IMR-90 (cell line): ENCODE results near the gene UNC5A. TPM values are rescaled to one million over a fixed set of nuclear protein-coding genes. Genes with fewer than 3 reads are reported as not detected.

Experiments
- ATAC-seq: fragments of 200-7000 bp; cut with Tn5 transposase; 2 replicates; pipeline ENCODE4 v1.9.1; 2020; ENCODE audit warnings: low read depth, mild to moderate bottlenecking, moderate library complexity
- BruUV-seq: library from RNA; stranded (reverse); fragments of 400-500 nt; replicated peaks from 2 replicates; lab custom pipeline; 2021; lab: Mats Ljungman, UMichigan
- CTCF ChIA-PET: fragments of 300-600 bp; formaldehyde crosslinking; extraction: SDS; loops from one replicate; lab custom pipeline; 2021; ENCODE audit warnings: antibody characterized with exemption; lab: Yijun Ruan, JAX
- POLR2A ChIA-PET: fragments of 300-600 bp; sonication (Branson Sonifier 250); formaldehyde crosslinking; loops from one replicate; lab custom pipeline; 2022; ENCODE audit warnings: antibody characterized with exemption; ENCODE audit not compliant: unreplicated experiment; lab: Charles Lee
- DNase-seq: peaks from one replicate; pipeline ENCODE4 v3.0.0; 2013
- H2AFZ ChIP-seq: replicated peaks from 2 replicates; pipeline ENCODE3; 2013; ENCODE audit warnings: low read length, mild to moderate bottlenecking; ENCODE audit not compliant: poor library complexity
- H2AK5ac ChIP-seq: 2 replicates; pipeline ENCODE4 v1.6.1; 2013; ENCODE audit warnings: low read depth, low read length, inconsistent platforms
- H2AK9ac ChIP-seq: replicated peaks from 2 replicates; pipeline ENCODE3; 2013; ENCODE audit warnings: mild to moderate bottlenecking, low read depth, low read length, moderate library complexity; ENCODE audit not compliant: poor library complexity
- H2BK120ac ChIP-seq: 2 replicates; pipeline ENCODE4 v1.6.1; 2013; ENCODE audit warnings: low read depth, low read length, inconsistent platforms
- H2BK15ac ChIP-seq: 3 replicates; pipeline ENCODE4 v1.6.1; 2013; ENCODE audit warnings: low read depth, low read length, inconsistent platforms
- H2BK20ac ChIP-seq: 2 replicates; pipeline ENCODE4 v1.6.1; 2013; ENCODE audit warnings: low read depth, mild to moderate bottlenecking, inconsistent platforms, low read length, moderate library complexity
- H2BK5ac ChIP-seq: 2 replicates; pipeline ENCODE4 v1.6.1; 2013; ENCODE audit warnings: mild to moderate bottlenecking, low read depth, low read length, inconsistent platforms; ENCODE audit not compliant: poor library complexity, severe bottlenecking
- H3K14ac ChIP-seq: replicated peaks from 2 replicates; pipeline ENCODE4 v1.6.1; 2013; ENCODE audit warnings: low read depth, low read length, inconsistent platforms
- H3K18ac ChIP-seq: 2 replicates; pipeline ENCODE4 v1.6.1; 2013; ENCODE audit warnings: low read depth, low read length, control low read depth
- H3K23ac ChIP-seq: 2 replicates; pipeline ENCODE4 v1.6.1; 2013; ENCODE audit warnings: low read depth, low read length, inconsistent platforms
- H3K27ac ChIP-seq: 2 replicates; pipeline ENCODE4 v1.5.1; 2013; ENCODE audit warnings: mild to moderate bottlenecking, control low read depth, low read length; ENCODE audit not compliant: insufficient read depth
- H3K27me3 ChIP-seq: 2 replicates; pipeline ENCODE4 v1.6.1; 2013; ENCODE audit warnings: low read length; ENCODE audit not compliant: control insufficient read depth, insufficient read depth
- H3K36me3 ChIP-seq: 2 replicates; pipeline ENCODE4 v1.6.1; 2013; ENCODE audit warnings: low read length, mixed read lengths; ENCODE audit not compliant: control insufficient read depth, insufficient read depth
- H3K4ac ChIP-seq: 2 replicates; pipeline ENCODE4 v1.6.1; 2013; ENCODE audit warnings: low read depth, low read length, inconsistent platforms
- H3K4me1 ChIP-seq: 2 replicates; pipeline ENCODE4 v1.6.1; 2013; ENCODE audit warnings: low read length, mixed read lengths; ENCODE audit not compliant: control insufficient read depth, insufficient read depth
- H3K4me2 ChIP-seq: 2 replicates; pipeline ENCODE4 v1.6.1; 2013; ENCODE audit warnings: low read depth, mild to moderate bottlenecking, control low read depth, low read length, moderate library complexity
- H3K4me3 ChIP-seq: 2 replicates; pipeline ENCODE4 v1.5.1; 2013; ENCODE audit warnings: low read depth, mild to moderate bottlenecking, control low read depth, low read length, moderate library complexity; ENCODE audit not compliant: insufficient read depth
- H3K56ac ChIP-seq: 2 replicates; pipeline ENCODE4 v1.6.1; 2013; ENCODE audit warnings: low read length, inconsistent platforms; ENCODE audit not compliant: insufficient read depth; ENCODE audit errors: extremely low read depth
- H3K79me1 ChIP-seq, 2 experiments: 2 replicates each; pipeline ENCODE4 v1.6.1; 2013; ENCODE audit warnings: low read length in 2 of 2, inconsistent platforms in 1 of 2, low read depth in 1 of 2
- H3K9ac ChIP-seq: 2 replicates; pipeline ENCODE4 v1.6.1; 2013; ENCODE audit warnings: low read depth, low read length, control low read depth
- H3K9me1 ChIP-seq: 2 replicates; pipeline ENCODE4 v1.6.1; 2013; ENCODE audit warnings: low read length, inconsistent platforms; ENCODE audit not compliant: insufficient read depth
- H3K9me3 ChIP-seq: 2 replicates; pipeline ENCODE4 v1.6.1; 2013; ENCODE audit warnings: low read length; ENCODE audit not compliant: control insufficient read depth, insufficient read depth
- H4K20me1 ChIP-seq: 2 replicates; pipeline ENCODE4 v1.6.1; 2013; ENCODE audit warnings: low read length, inconsistent platforms; ENCODE audit not compliant: insufficient read depth
- H4K5ac ChIP-seq: 2 replicates; pipeline ENCODE4 v1.6.1; 2013; ENCODE audit warnings: mild to moderate bottlenecking, low read depth, low read length, control low read depth
- H4K8ac ChIP-seq, 2 experiments: 2 replicates each; pipeline ENCODE4 v1.6.1; 2013; ENCODE audit warnings: low read depth in 2 of 2, low read length in 2 of 2, control low read depth in 1 of 2, inconsistent platforms in 1 of 2
- H4K91ac ChIP-seq: 2 replicates; pipeline ENCODE4 v1.6.1; 2013; ENCODE audit warnings: low read depth, low read length, inconsistent platforms; ENCODE audit not compliant: insufficient read depth
- WGBS, 2 experiments: methylation state at CpG; one replicate each; pipeline versions ENCODE4 v1.1.5 to v1.1.7; 2013; ENCODE audit warnings: missing lambda C conversion rate in 2 of 2; ENCODE audit not compliant: insufficient read length in 1 of 2; ENCODE audit errors: extremely low coverage in 2 of 2; 5-methylcytosine and 5-hydroxymethylcytosine counted together
- dilution Hi-C: fragments of 300-500 bp; cut with HindIII; formaldehyde crosslinking; loops from one replicate; pipeline ENCODE4 v1.14.3; 2018; ENCODE audit warnings: low sequenced_read_pairs; ENCODE audit not compliant: unreplicated experiment
- in situ Hi-C: fragments of 300-500 bp; cut with MboI; formaldehyde crosslinking; loops from 3 replicates; pipeline ENCODE4 v1.14.3; 2019; ENCODE audit warnings: low sequenced_read_pairs, inconsistent platforms, mixed read lengths
- intact Hi-C: fragments of 100-400 bp; cut with micrococcal nuclease; formaldehyde crosslinking; loops from 2 replicates; pipeline ENCODE4 v1.10.0; 2022
- polyA plus RNA-seq, 3 experiments: library from polyadenylated mRNA; depleted of rRNA; stranded (reverse); fragments of >200 nt; gene quantifications; 2 replicates each; pipeline ENCODE4 v1.2.3, GENCODE V29; 2012; ENCODE audit warnings: low replicate concordance in 1 of 3
- total RNA-seq: library from RNA; depleted of rRNA; stranded (reverse); fragments of >200 nt; gene quantifications from 2 replicates; pipeline ENCODE4 v1.2.3, GENCODE V29; 2012
- TF ChIP-seq, protein P1 (sequence below): fragments of 150-350 bp; IDR thresholded peaks from 2 replicates; pipeline ENCODE4 v1.6.1; 2016; ENCODE audit warnings: low read depth, mild to moderate bottlenecking, low read length, moderate library complexity, borderline replicate concordance

Gene UNC5A
- total and polyA plus RNA-seq, 2 of the 4 experiments (the other 2 are of a cell fraction) = not detected

DNA sequence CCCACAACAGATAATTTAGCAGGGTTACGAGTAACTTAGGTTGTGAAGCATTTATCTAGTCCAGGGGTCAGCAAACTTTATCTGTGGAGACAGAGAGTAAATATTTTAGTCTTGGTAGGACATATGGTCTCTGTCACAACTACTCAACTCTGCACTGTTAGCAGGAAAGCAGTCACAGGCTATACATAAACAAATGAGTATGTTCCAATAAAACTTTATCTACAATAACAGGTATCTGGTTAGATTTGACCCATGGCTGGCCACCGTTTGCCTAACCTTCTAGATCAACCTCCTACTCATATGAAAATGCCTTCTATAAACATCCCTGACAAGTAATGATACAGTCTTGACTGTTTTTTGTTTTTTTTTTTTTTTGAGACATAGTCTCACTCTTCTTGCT lies 101.8 kb downstream of the UNC5A start:
- Histone ChIP-seq H2BK20ac (no peak overlapping the region), H2BK120ac (no peak overlapping the region), H3K9me3 (no peaks in the 10 kb centered on the region), H3K14ac (no peak overlapping the region), H3K4me3 (no peak overlapping the region), H3K79me1 (peaks cover 21 to 27% of the 10 kb centered on the region in 2 experiments), H2AFZ (no peak overlapping the region), H3K23ac (no peak overlapping the region), H2AK9ac (no peak overlapping the region), H2BK5ac (no peak overlapping the region), H2BK15ac (no peak overlapping the region), H3K9ac (no peak overlapping the region), H3K56ac (no peak overlapping the region), H3K36me3 (peaks cover 8% of the 10 kb centered on the region), H3K4me2 (no peak overlapping the region), H3K18ac (no peak overlapping the region), H4K20me1 (peaks cover 6% of the 10 kb centered on the region), H3K27me3 (no peaks in the 10 kb centered on the region), H4K8ac (no peak overlapping the region), H4K91ac (no peak overlapping the region), H3K4me1 (no peaks in the 10 kb centered on the region), H3K4ac (no peak overlapping the region), H2AK5ac (no peak overlapping the region), H3K27ac (no peak overlapping the region; the same call in 1 of the 2 replicates), H3K9me1 (peaks cover 5% of the 10 kb centered on the region; the same call in 1 of the 2 replicates), H4K5ac (no peak overlapping the region)
- peak; percentile 61 for ATAC-seq
- no TSS peak for BruUV-seq
- no CpG with 5 or more reads among the region's 2 CpGs for WGBS, 2 experiments
- intact Hi-C loops = no loop called here
- in situ Hi-C loops = no loop called here
- ChIA-PET CTCF (interaction anchor here (0.7 kb wide), 1 partner anchor 27 kb away, joined by 3 read pairs; no protein-coding TSS in a partner anchor), POLR2A (no interaction called here)
- dilution Hi-C loops = no loop called here
- peak; percentile 28 for DNase-seq
- TF ChIP-seq, protein P1, sequence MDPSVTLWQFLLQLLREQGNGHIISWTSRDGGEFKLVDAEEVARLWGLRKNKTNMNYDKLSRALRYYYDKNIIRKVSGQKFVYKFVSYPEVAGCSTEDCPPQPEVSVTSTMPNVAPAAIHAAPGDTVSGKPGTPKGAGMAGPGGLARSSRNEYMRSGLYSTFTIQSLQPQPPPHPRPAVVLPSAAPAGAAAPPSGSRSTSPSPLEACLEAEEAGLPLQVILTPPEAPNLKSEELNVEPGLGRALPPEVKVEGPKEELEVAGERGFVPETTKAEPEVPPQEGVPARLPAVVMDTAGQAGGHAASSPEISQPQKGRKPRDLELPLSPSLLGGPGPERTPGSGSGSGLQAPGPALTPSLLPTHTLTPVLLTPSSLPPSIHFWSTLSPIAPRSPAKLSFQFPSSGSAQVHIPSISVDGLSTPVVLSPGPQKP = no peak
